ENCODE measurements around the gene TMEM120B.

The TMEM120B gene

DNA sequence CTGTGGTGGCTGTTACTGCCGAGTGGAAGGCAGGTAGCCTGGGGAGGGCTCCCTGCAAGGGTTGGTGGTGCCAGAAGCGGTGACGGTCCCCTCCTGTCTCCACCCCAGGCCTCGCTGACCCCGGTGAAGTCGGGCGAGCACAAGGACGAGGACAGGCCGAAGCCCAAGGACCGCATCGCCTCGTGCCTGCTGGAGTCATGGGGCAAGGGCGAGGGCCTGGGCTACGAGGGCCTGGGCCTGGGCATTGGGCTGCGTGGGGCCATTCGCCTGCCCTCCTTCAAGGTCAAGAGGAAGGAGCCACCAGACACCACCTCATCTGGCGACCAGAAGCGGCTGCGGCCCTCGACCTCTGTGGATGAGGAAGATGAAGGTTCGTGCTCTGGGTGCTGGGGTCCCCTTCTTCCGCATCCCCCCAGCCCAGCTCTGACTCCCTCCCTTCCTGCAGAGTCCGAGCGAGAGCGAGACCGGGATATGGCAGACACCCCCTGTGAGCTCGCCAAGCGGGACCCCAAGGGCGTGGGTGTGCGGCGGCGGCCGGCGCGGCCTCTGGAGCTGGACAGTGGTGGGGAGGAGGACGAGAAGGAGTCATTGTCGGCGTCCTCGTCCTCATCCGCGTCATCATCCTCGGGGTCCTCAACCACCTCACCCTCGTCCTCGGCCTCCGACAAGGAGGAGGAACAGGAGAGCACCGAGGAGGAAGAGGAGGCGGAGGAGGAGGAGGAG lies 104.5 kb downstream of the TMEM120B start:
- Histone ChIP-seq H2AFZ (ENCODE audit: low read length) (no peak overlapping the region), H3K9ac (ENCODE audit: low read length) (no peak overlapping the region), H3K9me2 (replicated peaks; ENCODE audit: insufficient read depth, low read length) (no peaks in the 10 kb centered on the region), H3K27ac (ENCODE audit: low read length) (no peak overlapping the region), H3K4me1 (ENCODE audit: low read length) (no peaks in the 10 kb centered on the region), H3K36me3 (replicated peaks; ENCODE audit: insufficient read depth, low read length) (no peaks in the 10 kb centered on the region), H4K20me1 (ENCODE audit: insufficient read depth, low read length) (peaks cover 4% of the 10 kb centered on the region; the same call in 1 of the 2 replicates), H3K27me3 (replicated peaks; ENCODE audit: insufficient read depth, low read length) (no peaks in the 10 kb centered on the region), H3K9me3 (replicated peaks; ENCODE audit: insufficient read depth, low read length) (no peaks in the 10 kb centered on the region), H3F3A (ENCODE audit: insufficient read depth, low read length) (no peaks in the 10 kb centered on the region), H3K4me2 (ENCODE audit: low read depth, low read length) (no peak overlapping the region), H3K4me3 (ENCODE audit: low read length) (no peak overlapping the region), H3K79me2 (ENCODE audit: low read length) (peaks cover 19% of the 10 kb centered on the region)
- DNase-seq: no peak
- no peak for TF ChIP-seq EZH2 (optimal IDR thresholded peaks at IDR 0.05; ENCODE audit: low read depth, low read length)
- TF ChIP-seq EZH2phosphoT487 (IDR thresholded peaks at IDR 0.05; ENCODE audit: low read length): no peak
- TF ChIP-seq, protein P1, sequence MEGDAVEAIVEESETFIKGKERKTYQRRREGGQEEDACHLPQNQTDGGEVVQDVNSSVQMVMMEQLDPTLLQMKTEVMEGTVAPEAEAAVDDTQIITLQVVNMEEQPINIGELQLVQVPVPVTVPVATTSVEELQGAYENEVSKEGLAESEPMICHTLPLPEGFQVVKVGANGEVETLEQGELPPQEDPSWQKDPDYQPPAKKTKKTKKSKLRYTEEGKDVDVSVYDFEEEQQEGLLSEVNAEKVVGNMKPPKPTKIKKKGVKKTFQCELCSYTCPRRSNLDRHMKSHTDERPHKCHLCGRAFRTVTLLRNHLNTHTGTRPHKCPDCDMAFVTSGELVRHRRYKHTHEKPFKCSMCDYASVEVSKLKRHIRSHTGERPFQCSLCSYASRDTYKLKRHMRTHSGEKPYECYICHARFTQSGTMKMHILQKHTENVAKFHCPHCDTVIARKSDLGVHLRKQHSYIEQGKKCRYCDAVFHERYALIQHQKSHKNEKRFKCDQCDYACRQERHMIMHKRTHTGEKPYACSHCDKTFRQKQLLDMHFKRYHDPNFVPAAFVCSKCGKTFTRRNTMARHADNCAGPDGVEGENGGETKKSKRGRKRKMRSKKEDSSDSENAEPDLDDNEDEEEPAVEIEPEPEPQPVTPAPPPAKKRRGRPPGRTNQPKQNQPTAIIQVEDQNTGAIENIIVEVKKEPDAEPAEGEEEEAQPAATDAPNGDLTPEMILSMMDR (IDR thresholded peaks at IDR 0.05; ENCODE audit: low read length): no peak

DNA sequence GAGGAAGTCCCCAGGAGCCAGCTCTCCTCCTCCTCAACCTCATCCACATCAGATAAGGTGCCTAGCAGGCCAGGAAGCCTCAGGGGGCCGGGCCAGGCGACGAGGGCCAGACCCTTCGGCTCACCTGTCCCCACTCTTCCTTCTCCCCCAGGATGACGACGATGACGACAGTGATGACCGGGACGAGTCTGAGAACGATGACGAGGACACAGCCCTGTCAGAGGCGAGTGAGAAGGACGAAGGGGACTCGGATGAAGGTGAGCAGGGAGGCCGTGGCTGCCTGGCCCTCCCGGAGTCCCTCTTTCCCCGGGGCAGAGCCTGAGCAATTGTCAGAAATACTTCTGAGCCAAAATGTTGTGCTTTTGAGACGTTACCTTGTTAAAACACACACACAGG lies 105.1 kb downstream of the TMEM120B start:
- Histone ChIP-seq H3K4me2 (ENCODE audit: low read depth, low read length) (no peak overlapping the region), H3K27ac (ENCODE audit: low read length) (no peak overlapping the region), H3K36me3 (replicated peaks; ENCODE audit: insufficient read depth, low read length) (no peaks in the 10 kb centered on the region), H3K4me3 (ENCODE audit: low read length) (no peak overlapping the region), H4K20me1 (ENCODE audit: insufficient read depth, low read length) (no peaks in the 10 kb centered on the region), H3K9me2 (replicated peaks; ENCODE audit: insufficient read depth, low read length) (no peaks in the 10 kb centered on the region), H3K4me1 (ENCODE audit: low read length) (no peaks in the 10 kb centered on the region), H3K27me3 (replicated peaks; ENCODE audit: insufficient read depth, low read length) (no peaks in the 10 kb centered on the region), H3K9ac (ENCODE audit: low read length) (no peak overlapping the region), H3K79me2 (ENCODE audit: low read length) (peaks cover 13% of the 10 kb centered on the region), H3F3A (ENCODE audit: insufficient read depth, low read length) (no peaks in the 10 kb centered on the region), H2AFZ (ENCODE audit: low read length) (no peak overlapping the region), H3K9me3 (replicated peaks; ENCODE audit: insufficient read depth, low read length) (no peaks in the 10 kb centered on the region)
- no peak for DNase-seq
- TF ChIP-seq EZH2phosphoT487 (IDR thresholded peaks at IDR 0.05; ENCODE audit: low read length): no peak
- TF ChIP-seq EZH2 (optimal IDR thresholded peaks at IDR 0.05; ENCODE audit: low read depth, low read length): no peak
- TF ChIP-seq, protein P1 (IDR thresholded peaks at IDR 0.05; ENCODE audit: low read length): no peak

DNA sequence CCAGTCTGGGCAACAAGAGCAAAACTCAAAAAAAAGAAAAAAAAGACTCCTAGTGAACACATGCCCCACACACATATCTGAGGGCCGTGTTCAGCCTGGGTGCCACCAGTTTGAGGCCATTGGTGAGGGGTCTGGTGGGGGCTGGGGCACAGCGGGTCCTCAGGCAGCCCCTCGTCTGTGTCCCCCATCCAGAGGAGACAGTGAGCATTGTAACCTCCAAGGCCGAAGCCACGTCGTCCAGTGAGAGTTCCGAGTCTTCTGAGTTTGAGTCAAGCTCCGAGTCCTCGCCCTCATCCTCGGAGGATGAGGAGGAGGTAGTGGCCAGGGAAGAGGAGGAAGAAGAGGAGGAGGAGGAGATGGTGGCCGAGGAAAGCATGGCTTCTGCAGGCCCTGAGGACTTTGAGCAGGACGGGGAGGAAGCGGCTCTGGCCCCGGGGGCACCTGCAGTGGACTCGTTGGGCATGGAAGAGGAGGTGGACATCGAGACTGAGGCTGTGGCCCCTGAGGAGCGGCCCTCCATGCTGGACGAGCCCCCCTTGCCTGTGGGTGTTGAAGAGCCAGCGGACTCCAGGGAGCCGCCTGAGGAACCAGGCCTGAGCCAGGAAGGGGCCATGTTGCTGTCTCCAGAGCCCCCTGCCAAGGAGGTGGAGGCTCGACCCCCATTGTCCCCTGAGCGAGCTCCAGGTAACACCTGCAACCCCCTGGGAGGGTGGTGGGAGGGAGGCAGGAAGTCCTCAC lies 106.8 kb downstream of the TMEM120B start:
- no peaks in the 10 kb centered on the region for H3F3A ChIP-seq (ENCODE audit: insufficient read depth, low read length)

More for the DNA sequence above, 106.8 kb downstream of the TMEM120B start:
- Histone ChIP-seq H3K4me1 (ENCODE audit: low read length) (no peaks in the 10 kb centered on the region), H2AFZ (ENCODE audit: low read length) (no peak overlapping the region), H3K79me2 (ENCODE audit: low read length) (no peaks in the 10 kb centered on the region), H4K20me1 (ENCODE audit: insufficient read depth, low read length) (no peaks in the 10 kb centered on the region), H3K9me3 (replicated peaks; ENCODE audit: insufficient read depth, low read length) (no peaks in the 10 kb centered on the region), H3K9ac (ENCODE audit: low read length) (no peak overlapping the region), H3K9me2 (replicated peaks; ENCODE audit: insufficient read depth, low read length) (no peaks in the 10 kb centered on the region), H3K27me3 (replicated peaks; ENCODE audit: insufficient read depth, low read length) (no peaks in the 10 kb centered on the region), H3K27ac (ENCODE audit: low read length) (no peak overlapping the region), H3K4me2 (ENCODE audit: low read depth, low read length) (no peak overlapping the region), H3K4me3 (ENCODE audit: low read length) (no peak overlapping the region), H3K36me3 (replicated peaks; ENCODE audit: insufficient read depth, low read length) (no peaks in the 10 kb centered on the region)
- TF ChIP-seq EZH2 (optimal IDR thresholded peaks at IDR 0.05; ENCODE audit: low read depth, low read length) (no peak), EZH2phosphoT487 (IDR thresholded peaks at IDR 0.05; ENCODE audit: low read length) (no peak)
- TF ChIP-seq, protein P1 (IDR thresholded peaks at IDR 0.05; ENCODE audit: low read length): no peak
- no peak for DNase-seq
